GM18868 (cell line): Measurements from ENCODE around the gene STRADA.
A peak's percentile ranks its signal among the peaks of the same experiment; 100 is the strongest.

ENCODE experiments used
- ATAC-seq: cut with Tn5 transposase; IDR thresholded peaks from one replicate; pipeline ENCODE4 v1.9.1; 2021; ENCODE audit warnings: mild to moderate bottlenecking, moderate library complexity; ENCODE audit not compliant: unreplicated experiment

Gene STRADA

GRCh38 chr17:63741408-63742173 is at the start of gene STRADA:
STRADA (minus strand) TSS chr17:63741799; CDS start chr17:63728369, 13,430 bp downstream.
- ATAC-seq = peak; percentile 85

- ATAC-seq = no peak
Measured at GRCh38 chr17:63790057-63790456, 48.5 kb upstream of the STRADA start.

GRCh38 chr17:63786971-63787711 is 45.5 kb upstream of the STRADA start:
- no peak for ATAC-seq

GRCh38 chr17:63786117-63786516 is 44.5 kb upstream of the STRADA start:
- ATAC-seq = no peak

- ATAC-seq = no peak
Measured at GRCh38 chr17:63785556-63785955, 44.0 kb upstream of the STRADA start.

- ATAC-seq = no peak
Measured at GRCh38 chr17:63783522-63783921, 41.9 kb upstream of the STRADA start.

- no peak for ATAC-seq
Measured at GRCh38 chr17:63780928-63781327, 39.3 kb upstream of the STRADA start.

GRCh38 chr17:63780507-63780906 is 38.9 kb upstream of the STRADA start:
- ATAC-seq = no peak

GRCh38 chr17:63775420-63775819 is 33.8 kb upstream of the STRADA start:
- ATAC-seq = no peak

GRCh38 chr17:63774969-63775265 is 33.3 kb upstream of the STRADA start:
- no peak for ATAC-seq

GRCh38 chr17:63774141-63774968 is 32.8 kb upstream of the STRADA start, which contains the start of gene DDX42:
DDX42 (plus strand) TSS chr17:63774170; CDS start chr17:63787050, 12,880 bp downstream.
- peak; percentile 1 for ATAC-seq

GRCh38 chr17:63773272-63774140 is 31.9 kb upstream of the STRADA start, which contains the start of gene CCDC47:
CCDC47 (minus strand) TSS chr17:63773597; CDS start chr17:63766175, 7,422 bp downstream.
- peak; percentile 84 for ATAC-seq

- no peak for ATAC-seq
Measured at GRCh38 chr17:63772801-63773271, 31.2 kb upstream of the STRADA start.

- no peak for ATAC-seq
Measured at GRCh38 chr17:63768433-63768832, 26.8 kb upstream of the STRADA start.

- ATAC-seq = no peak
Measured at GRCh38 chr17:63766754-63767153, 25.2 kb upstream of the STRADA start.

GRCh38 chr17:63764716-63765115 is 23.1 kb upstream of the STRADA start:
- no peak for ATAC-seq

- ATAC-seq = no peak
Measured at GRCh38 chr17:63762161-63763078, 20.8 kb upstream of the STRADA start.

GRCh38 chr17:63760771-63761539 is 19.4 kb upstream of the STRADA start:
- ATAC-seq = no peak
